Psoas muscle (tissue), 8 donors: ENCODE data around the gene ITPK1. TPM values are rescaled to one million over a fixed set of nuclear protein-coding genes. Genes with fewer than 3 reads are reported as not detected.

Experiments used
- ATAC-seq, 4 donors: fragments of 200-7000 bp; cut with Tn5 transposase; one replicate each; pipeline ENCODE4 v1.9.1; 2020; ENCODE audit warnings: moderate library complexity in 3 of 4, mild to moderate bottlenecking in 2 of 4
- DNase-seq, 2 donors: peaks; one replicate each; pipeline ENCODE4 v3.0.0-alpha.2; 2020
- H3K27ac ChIP-seq: fragments of 200-600 bp; one replicate; pipeline ENCODE4 v1.8.0; 2022
- H3K27me3 ChIP-seq, 3 donors: fragments of 200-600 bp in 1 of 3; one replicate each; pipeline versions ENCODE4 v1.6.1 to v1.8.0; 2013 to 2022; ENCODE audit warnings: low read length in 2 of 3, mild to moderate bottlenecking in 2 of 3, moderate library complexity in 1 of 3; ENCODE audit not compliant: insufficient read depth in 3 of 3
- H3K36me3 ChIP-seq, 2 donors: fragments of 200-600 bp in 1 of 2; one replicate each; pipeline versions ENCODE4 v1.6.1 to v1.8.0; 2013 to 2022; ENCODE audit warnings: low read depth in 1 of 2, mild to moderate bottlenecking in 1 of 2, moderate library complexity in 1 of 2; ENCODE audit not compliant: insufficient read depth in 1 of 2
- H3K4me1 ChIP-seq: fragments of 200-600 bp; one replicate; pipeline ENCODE4 v1.8.0; 2022
- H3K4me3 ChIP-seq: fragments of 200-600 bp; one replicate; pipeline ENCODE4 v1.8.0; 2022; ENCODE audit warnings: mild to moderate bottlenecking
- H3K9me3 ChIP-seq: fragments of 200-600 bp; one replicate; pipeline ENCODE4 v1.8.0; 2022
- CTCF ChIP-seq: fragments of 200-600 bp; IDR thresholded peaks from one replicate; pipeline ENCODE4 v1.8.0; 2022; ENCODE audit warnings: antibody characterized with exemption
- WGBS, 3 donors: extraction: QIAGEN DNeasy Blood & Tissue Kit; methylation state at CpG; one replicate each; pipeline versions ENCODE4 v1.1.6 to v1.1.7; 2013; 5-methylcytosine and 5-hydroxymethylcytosine counted together
- intact Hi-C, 2 donors: fragments of 100-400 bp; cut with DNase I; formaldehyde crosslinking; loops; one replicate each; pipeline versions ENCODE4 v1.11.0 to v1.14.2; 2022
- polyA plus RNA-seq, 3 donors: library from polyadenylated mRNA; stranded (reverse); fragments of 200-250 nt; gene quantifications; one replicate each; pipeline ENCODE4 v1.2.3, GENCODE V29; 2013
- total RNA-seq, 4 donors: library from RNA; stranded (reverse); fragmentation: NEBNext Ultra II Directional in 2 of 4; extraction: Animal tissue kit (Norgen Biotek cat#: 25700) in 2 of 4; gene quantifications; one replicate each; pipeline versions ENCODE4 v1.2.1 to v1.2.4, GENCODE V29; 2021 to 2023
- donor health status: healthy with polysubstance abuse.
- donor health status: DM: no; HTN: no; CAD: no; lungs with moderate emphysema.
- donor health status: Bipolar disorder and iron deficiency.
- donor health status: healthy.
- donor health status: DM: yes; HTN: yes; CAD: no.
- donor health status: DM: no; HTN: no; CAD: no.
- donor health status: DM: no; HTN: no; CAD: no.
- donor health status: DM: yes; HTN: yes; CAD: no.

ITPK1 gene
- total and polyA plus RNA-seq, 7 donors = 30.0 to 61.1 (median 42.7) TPM

GRCh38 chr14:93102141-93102540, 13.6 kb downstream of the ITPK1 start:
- H3K4me1 ChIP-seq = peaks cover 2% of the 10 kb centered on the region
- WGBS, 3 donors = 87 to 97% (median 96%) methylated on average over 10 of the region's 10 CpGs
- intact Hi-C loops = no loop called here

GRCh38 chr14:93101181-93101580, 14.5 kb downstream of the ITPK1 start:
- Histone ChIP-seq H3K27ac (no peak overlapping the region), H3K9me3 (no peaks in the 10 kb centered on the region), H3K27me3 (no peaks in the 10 kb centered on the region), H3K4me1 (peaks cover 8% of the 10 kb centered on the region), H3K36me3 (no peaks in the 10 kb centered on the region), H3K4me3 (no peak overlapping the region)
- intact Hi-C loops = no loop called here
- WGBS, 3 donors = 78 to 91% (median 87%) methylated on average over 6 of the region's 6 CpGs
- DNase-seq (no peak), ATAC-seq (no peak)
- no peak for TF ChIP-seq CTCF

More at GRCh38 chr14:93102141-93102540, 13.6 kb downstream of the ITPK1 start:
- H3K4me3 ChIP-seq = no peak overlapping the region
- no peak overlapping the region for H3K27ac ChIP-seq
- no peak for ATAC-seq
- no peaks in the 10 kb centered on the region for H3K9me3 ChIP-seq
- no peaks in the 10 kb centered on the region for H3K27me3 ChIP-seq
- H3K36me3 ChIP-seq = no peaks in the 10 kb centered on the region
- no peak for DNase-seq
- no peak for TF ChIP-seq CTCF

GRCh38 chr14:93100570-93100969, 15.2 kb downstream of the ITPK1 start:
- H3K4me3 ChIP-seq = no peak overlapping the region
- WGBS, 3 donors = 84 to 87% (median 86%) methylated on average over 7 of the region's 7 CpGs
- no peaks in the 10 kb centered on the region for H3K27me3 ChIP-seq
- ATAC-seq (no peak), DNase-seq (no peak)
- no peaks in the 10 kb centered on the region for H3K36me3 ChIP-seq
- no peak overlapping the region for H3K27ac ChIP-seq
- peaks cover 8% of the 10 kb centered on the region for H3K4me1 ChIP-seq
- intact Hi-C loops = no loop called here
- no peak for TF ChIP-seq CTCF
- no peaks in the 10 kb centered on the region for H3K9me3 ChIP-seq

- ATAC-seq (no peak), DNase-seq (no peak)
- H3K36me3 ChIP-seq = no peaks in the 10 kb centered on the region
- intact Hi-C loops = no loop called here
- WGBS, 3 donors = 91 to 99% (median 99%) methylated on average over 3 of the region's 3 CpGs
- H3K4me1 ChIP-seq = peaks cover 8% of the 10 kb centered on the region
- H3K9me3 ChIP-seq = no peaks in the 10 kb centered on the region
- no peaks in the 10 kb centered on the region for H3K27me3 ChIP-seq
- TF ChIP-seq CTCF = no peak
- no peak overlapping the region for H3K27ac ChIP-seq
- no peak overlapping the region for H3K4me3 ChIP-seq
Measured at GRCh38 chr14:93100100-93100499, 15.6 kb downstream of the ITPK1 start.

GRCh38 chr14:93099643-93100042, 16.1 kb downstream of the ITPK1 start:
- TF ChIP-seq CTCF = no peak
- peaks cover 8% of the 10 kb centered on the region for H3K4me1 ChIP-seq
- H3K9me3 ChIP-seq = no peaks in the 10 kb centered on the region
- H3K27me3 ChIP-seq = no peaks in the 10 kb centered on the region
- H3K27ac ChIP-seq = no peak overlapping the region
- no peaks in the 10 kb centered on the region for H3K36me3 ChIP-seq
- no peak overlapping the region for H3K4me3 ChIP-seq
- DNase-seq (no peak), ATAC-seq (no peak)
- intact Hi-C loops = no loop called here
- 93 to 98% (median 96%) methylated on average over 9 of the region's 9 CpGs for whole genome bisulfite sequencing, 3 donors
